PC-3 (cell line): ENCODE measurements around the gene DIMT1.

ENCODE experiments used
- CTCF ChIP-seq: fragments of 300-600 bp; sonication (generic); conservative IDR thresholded peaks from 2 replicates; pipeline ENCODE4 v1.5.1; 2017; ENCODE audit warnings: antibody characterized with exemption, low read depth, mild to moderate bottlenecking, low read length
- EZH2 ChIP-seq: fragments of 300-600 bp; sonication (generic); IDR thresholded peaks from one replicate; pipeline ENCODE4 v1.6.1; 2017; ENCODE audit warnings: antibody characterized with exemption, mild to moderate bottlenecking, low read length; ENCODE audit not compliant: unreplicated experiment
- EZH2phosphoT487 ChIP-seq: fragments of 300-600 bp; sonication (generic); IDR thresholded peaks from 2 replicates; pipeline ENCODE4 v1.6.1; 2018; ENCODE audit warnings: mild to moderate bottlenecking, antibody characterized with exemption, low read length, borderline replicate concordance

GRCh38 chr5:62375627-62376026, 28.1 kb downstream of the DIMT1 start:
- TF ChIP-seq CTCF = no peak
- no peak for TF ChIP-seq EZH2
- TF ChIP-seq EZH2phosphoT487 = no peak
